Progenitor cell of endocrine pancreas (in vitro differentiated cells): ENCODE measurements around the gene FITM1. TPM values are rescaled to one million over a fixed set of nuclear protein-coding genes. Genes with fewer than 3 reads are reported as not detected.

Experiments
- DNase-seq: peaks from one replicate; pipeline ENCODE4 v3.0.0; 2021; ENCODE audit warnings: low spot score; ENCODE audit not compliant: unreplicated experiment
- H3K27ac Mint-ChIP-seq: 2 replicates; pipeline ENCODE4 v1.8.0; 2021; ENCODE audit warnings: mild to moderate bottlenecking, moderate library complexity, mixed read lengths
- H3K27me3 Mint-ChIP-seq: 2 replicates; pipeline ENCODE4 v1.8.0; 2021; ENCODE audit warnings: mixed read lengths
- H3K36me3 Mint-ChIP-seq: 2 replicates; pipeline ENCODE4 v1.8.0; 2022; ENCODE audit warnings: mixed read lengths; ENCODE audit not compliant: insufficient read depth
- H3K4me1 Mint-ChIP-seq: 2 replicates; pipeline ENCODE4 v1.8.0; 2021; ENCODE audit warnings: low read depth, mixed read lengths
- H3K4me3 Mint-ChIP-seq: 2 replicates; pipeline ENCODE4 v1.8.0; 2021; ENCODE audit warnings: low read depth, mild to moderate bottlenecking, moderate library complexity, mixed read lengths
- H3K9me3 Mint-ChIP-seq: 2 replicates; pipeline ENCODE4 v1.8.0; 2021; ENCODE audit warnings: low read depth, mixed read lengths
- total RNA-seq: library from RNA; stranded (reverse); gene quantifications from 2 replicates; pipeline ENCODE4 v1.2.1, GENCODE V29; 2021
- TF ChIP-seq, protein P1 (sequence below): fragments of 200-600 bp; sonication (generic); IDR thresholded peaks from one replicate; pipeline ENCODE4 v1.5.0; 2021; ENCODE audit warnings: antibody characterized with exemption, mild to moderate bottlenecking; ENCODE audit not compliant: unreplicated experiment

The FITM1 gene
- total RNA-seq, 1 donor from 2014 or later, result 1.9 TPM

DNA sequence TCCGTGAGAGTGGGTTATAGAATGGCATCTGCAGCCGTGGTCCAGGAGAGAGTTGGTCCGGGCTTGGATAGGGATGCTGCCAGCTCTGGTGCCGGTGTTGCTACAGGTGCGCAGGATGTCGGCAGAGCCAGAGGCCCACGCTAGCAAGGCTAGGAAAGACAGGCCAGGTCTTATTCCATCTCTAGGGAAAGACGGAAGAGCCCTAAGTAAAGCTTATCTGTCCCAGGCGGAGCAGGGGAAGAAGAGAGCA, 5.0 kb downstream of the FITM1 start:
- peaks cover 5% of the 10 kb centered on the region for H3K36me3 Mint-ChIP-seq
- peak overlapping the region; percentile 89 for H3K4me3 Mint-ChIP-seq
- no peaks in the 10 kb centered on the region for H3K27me3 Mint-ChIP-seq
- TF ChIP-seq, protein P1, sequence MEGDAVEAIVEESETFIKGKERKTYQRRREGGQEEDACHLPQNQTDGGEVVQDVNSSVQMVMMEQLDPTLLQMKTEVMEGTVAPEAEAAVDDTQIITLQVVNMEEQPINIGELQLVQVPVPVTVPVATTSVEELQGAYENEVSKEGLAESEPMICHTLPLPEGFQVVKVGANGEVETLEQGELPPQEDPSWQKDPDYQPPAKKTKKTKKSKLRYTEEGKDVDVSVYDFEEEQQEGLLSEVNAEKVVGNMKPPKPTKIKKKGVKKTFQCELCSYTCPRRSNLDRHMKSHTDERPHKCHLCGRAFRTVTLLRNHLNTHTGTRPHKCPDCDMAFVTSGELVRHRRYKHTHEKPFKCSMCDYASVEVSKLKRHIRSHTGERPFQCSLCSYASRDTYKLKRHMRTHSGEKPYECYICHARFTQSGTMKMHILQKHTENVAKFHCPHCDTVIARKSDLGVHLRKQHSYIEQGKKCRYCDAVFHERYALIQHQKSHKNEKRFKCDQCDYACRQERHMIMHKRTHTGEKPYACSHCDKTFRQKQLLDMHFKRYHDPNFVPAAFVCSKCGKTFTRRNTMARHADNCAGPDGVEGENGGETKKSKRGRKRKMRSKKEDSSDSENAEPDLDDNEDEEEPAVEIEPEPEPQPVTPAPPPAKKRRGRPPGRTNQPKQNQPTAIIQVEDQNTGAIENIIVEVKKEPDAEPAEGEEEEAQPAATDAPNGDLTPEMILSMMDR, result no peak
- DNase-seq, result no peak
- peak overlapping the region; percentile 88 for H3K27ac Mint-ChIP-seq
- H3K9me3 Mint-ChIP-seq, result no peaks in the 10 kb centered on the region
- peaks cover 24% of the 10 kb centered on the region for H3K4me1 Mint-ChIP-seq

DNA sequence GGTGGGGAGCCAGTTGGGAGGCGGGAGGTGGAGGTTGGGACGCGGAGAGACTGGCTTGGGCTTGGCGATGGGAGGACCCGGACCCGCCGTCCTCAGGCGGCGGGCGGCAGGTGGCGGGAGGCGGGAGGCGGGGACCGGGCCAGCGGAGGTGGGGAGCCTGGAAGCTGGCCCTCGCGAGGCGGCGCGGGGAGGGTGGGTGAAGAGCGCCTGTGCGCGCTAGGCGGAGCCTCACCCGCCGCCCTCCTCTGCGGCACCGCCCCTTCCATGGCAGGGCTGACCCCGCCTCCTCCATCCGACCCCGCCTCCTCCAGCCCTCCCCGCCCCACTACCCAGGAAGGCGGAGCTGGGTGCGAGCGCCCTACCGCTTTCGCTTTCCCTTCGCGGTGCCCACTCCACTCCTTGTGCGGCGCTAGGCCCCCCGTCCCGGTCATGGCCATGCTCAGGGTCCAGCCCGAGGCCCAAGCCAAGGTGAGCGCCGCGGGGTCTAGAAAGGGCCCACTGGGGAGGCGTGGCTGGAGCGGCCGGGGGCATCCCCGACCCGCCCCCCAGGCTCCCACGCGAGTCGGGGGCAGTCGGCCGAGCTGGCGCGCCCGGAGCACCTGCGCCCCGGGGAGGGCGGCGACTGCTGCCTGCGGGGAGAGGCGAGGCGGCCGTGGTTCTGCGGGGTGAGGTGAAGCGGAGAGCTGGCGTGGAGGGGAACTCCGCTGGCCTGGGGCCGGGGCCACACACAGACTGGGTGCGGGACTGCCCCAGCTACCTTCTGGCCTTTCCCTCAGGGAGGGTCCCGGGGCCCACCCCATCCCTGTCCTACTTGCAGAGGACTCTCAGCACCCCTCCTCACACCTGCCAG, 5.6 kb downstream of the FITM1 start, which contains the start of gene PSME1:
TSS of gene PSME1 (plus strand) at position 361 of the 850 bp plus-strand sequence. CDS start at position 430, 69 bp downstream.
- Mint-ChIP-seq H3K9me3 (no peaks in the 10 kb centered on the region), H3K4me3 (peak within 1 kb of the TSS; percentile 89), H3K27ac (peak within 1 kb of the TSS; percentile 88), H3K27me3 (no peaks in the 10 kb centered on the region), H3K4me1 (peaks cover 25% of the 10 kb centered on the region), H3K36me3 (peaks cover 5% of the 10 kb centered on the region)
- peak; percentile 87 for DNase-seq
- TF ChIP-seq, protein P1, result no peak

DNA sequence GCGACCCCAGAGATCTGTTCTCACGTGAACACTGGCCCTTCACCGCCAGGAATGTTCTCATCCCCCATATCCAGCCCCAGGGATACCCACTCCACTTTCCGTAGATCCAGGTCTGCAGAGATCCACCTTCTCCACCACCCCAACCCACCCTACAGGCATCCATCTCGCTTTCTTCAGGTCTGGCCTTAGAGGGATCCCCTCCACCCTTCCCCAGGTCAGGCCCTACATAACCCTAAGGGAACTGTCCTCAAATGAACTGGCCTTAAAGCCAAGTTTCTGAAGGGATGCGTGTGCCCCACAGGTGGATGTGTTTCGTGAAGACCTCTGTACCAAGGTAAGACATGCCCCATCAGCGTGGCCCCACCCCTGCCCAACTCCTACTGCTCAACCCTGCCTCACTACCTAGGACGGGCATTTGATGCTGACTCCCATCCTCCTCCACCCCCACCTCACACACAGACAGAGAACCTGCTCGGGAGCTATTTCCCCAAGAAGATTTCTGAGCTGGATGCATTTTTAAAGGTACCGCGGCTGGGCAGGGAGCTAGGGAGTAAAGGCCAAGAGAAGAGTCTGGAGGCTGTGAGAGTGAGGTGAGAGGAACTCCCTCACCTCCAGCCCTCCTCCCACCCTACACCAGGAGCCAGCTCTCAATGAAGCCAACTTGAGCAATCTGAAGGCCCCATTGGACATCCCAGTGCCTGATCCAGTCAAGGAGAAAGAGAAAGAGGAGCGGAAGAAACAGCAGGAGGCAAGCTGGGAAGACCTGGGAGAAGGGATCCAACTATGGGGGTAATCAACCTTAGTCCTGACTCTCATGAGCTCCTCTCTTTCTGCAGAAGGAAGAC, 6.4 kb downstream of the FITM1 start:
- TF ChIP-seq, protein P1, result no peak
- Mint-ChIP-seq H3K27ac (peak overlapping the region; percentile 20), H3K9me3 (no peaks in the 10 kb centered on the region), H3K4me3 (peak overlapping the region; percentile 89), H3K36me3 (peaks cover 5% of the 10 kb centered on the region), H3K27me3 (no peaks in the 10 kb centered on the region), H3K4me1 (peaks cover 27% of the 10 kb centered on the region)
- DNase-seq, result no peak

DNA sequence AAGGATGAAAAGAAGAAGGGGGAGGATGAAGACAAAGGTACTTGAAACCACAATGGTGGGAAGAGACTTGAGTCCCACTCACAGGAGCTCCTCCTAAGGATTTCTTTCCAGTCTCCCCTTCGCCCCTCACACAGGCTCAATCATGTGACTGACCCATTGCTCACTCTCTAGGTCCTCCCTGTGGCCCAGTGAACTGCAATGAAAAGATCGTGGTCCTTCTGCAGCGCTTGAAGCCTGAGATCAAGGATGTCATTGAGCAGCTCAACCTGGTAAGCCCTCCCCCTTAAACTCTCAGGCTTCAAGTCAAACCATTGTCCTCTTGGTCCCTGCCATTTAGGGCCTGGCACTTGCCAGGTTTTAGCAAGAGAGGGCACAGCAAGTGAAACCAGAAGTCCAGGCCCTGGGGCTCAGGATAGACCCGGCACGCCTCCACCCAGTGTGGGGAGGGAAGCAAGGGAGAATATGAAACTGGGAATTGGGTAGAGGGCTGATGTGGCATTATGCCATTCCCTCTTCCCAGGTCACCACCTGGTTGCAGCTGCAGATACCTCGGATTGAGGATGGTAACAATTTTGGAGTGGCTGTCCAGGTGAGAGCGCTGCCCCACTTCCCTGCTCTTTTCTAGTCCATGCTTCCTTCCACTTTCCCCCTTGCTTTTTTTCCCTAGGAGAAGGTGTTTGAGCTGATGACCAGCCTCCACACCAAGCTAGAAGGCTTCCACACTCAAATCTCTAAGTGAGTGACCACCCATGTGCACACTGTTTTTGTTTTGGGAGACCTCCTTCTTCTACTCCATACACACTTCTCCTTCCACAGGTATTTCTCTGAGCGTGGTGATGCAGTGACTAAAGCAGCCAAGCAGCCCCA, 7.3 kb downstream of the FITM1 start:
- Mint-ChIP-seq H3K9me3 (no peaks in the 10 kb centered on the region), H3K4me3 (peak overlapping the region; percentile 55), H3K27me3 (no peaks in the 10 kb centered on the region), H3K36me3 (peaks cover 5% of the 10 kb centered on the region), H3K4me1 (peaks cover 28% of the 10 kb centered on the region), H3K27ac (no peak overlapping the region)
- TF ChIP-seq, protein P1, result no peak
- no peak for DNase-seq
